Chondrocyte (in vitro differentiated cells): ENCODE measurements around the gene TICAM2. TPM values are rescaled to one million over a fixed set of nuclear protein-coding genes. Genes with fewer than 3 reads are reported as not detected.
A peak's percentile ranks its signal among the peaks of the same experiment; 100 is the strongest.

Source experiments
- DNase-seq: peaks from one replicate; pipeline ENCODE4 v3.0.0; 2021; ENCODE audit warnings: mixed read lengths, low spot score
- H3K27ac Mint-ChIP-seq: one replicate; pipeline ENCODE4 v1.8.0; 2021; ENCODE audit warnings: mild to moderate bottlenecking, moderate library complexity, mixed read lengths; ENCODE audit not compliant: unreplicated experiment
- H3K27me3 Mint-ChIP-seq: 2 replicates; pipeline ENCODE4 v1.8.0; 2021; ENCODE audit warnings: low read depth, mixed read lengths
- H3K36me3 Mint-ChIP-seq: 2 replicates; pipeline ENCODE4 v1.8.0; 2021; ENCODE audit warnings: low read depth, mixed read lengths
- H3K4me1 Mint-ChIP-seq: 2 replicates; pipeline ENCODE4 v1.8.0; 2021; ENCODE audit warnings: low read depth, mild to moderate bottlenecking, mixed read lengths
- H3K4me3 Mint-ChIP-seq: one replicate; pipeline ENCODE4 v1.8.0; 2021; ENCODE audit warnings: mild to moderate bottlenecking, moderate library complexity, mixed read lengths; ENCODE audit not compliant: unreplicated experiment
- H3K9me3 Mint-ChIP-seq: 2 replicates; pipeline ENCODE4 v1.8.0; 2021; ENCODE audit warnings: low read depth, mixed read lengths
- CTCF ChIP-seq: fragments of 200-600 bp; sonication (generic); IDR thresholded peaks from 2 replicates; pipeline ENCODE4 v1.5.0; 2021; ENCODE audit warnings: antibody characterized with exemption, mild to moderate bottlenecking, moderate library complexity
- total RNA-seq: library from RNA; stranded (reverse); gene quantifications from 3 replicates; pipeline ENCODE4 v1.2.1, GENCODE V29; 2021

TICAM2 gene
- total RNA-seq, 1 donor from 2014 or later = 4.7 TPM

GRCh38 chr5:115641948-115642347, 39.7 kb upstream of the TICAM2 start:
- DNase-seq = no peak
- Mint-ChIP-seq H3K4me3 (no peak overlapping the region), H3K36me3 (no peaks in the 10 kb centered on the region), H3K4me1 (no peaks in the 10 kb centered on the region), H3K27ac (no peak overlapping the region), H3K27me3 (peaks cover 22% of the 10 kb centered on the region), H3K9me3 (no peaks in the 10 kb centered on the region)
- TF ChIP-seq CTCF = no peak

GRCh38 chr5:115640274-115640673, 38.0 kb upstream of the TICAM2 start:
- Mint-ChIP-seq H3K4me1 (no peaks in the 10 kb centered on the region), H3K27me3 (peaks cover 24% of the 10 kb centered on the region), H3K4me3 (no peak overlapping the region), H3K9me3 (no peaks in the 10 kb centered on the region), H3K36me3 (no peaks in the 10 kb centered on the region), H3K27ac (no peak overlapping the region)
- peak; percentile 54 for DNase-seq
- TF ChIP-seq CTCF = no peak

- peaks cover 19% of the 10 kb centered on the region for H3K27me3 Mint-ChIP-seq
- no peaks in the 10 kb centered on the region for H3K9me3 Mint-ChIP-seq
- H3K4me3 Mint-ChIP-seq = no peak overlapping the region
- H3K27ac Mint-ChIP-seq = no peak overlapping the region
- DNase-seq = no peak
- peaks cover 3% of the 10 kb centered on the region for H3K4me1 Mint-ChIP-seq
- H3K36me3 Mint-ChIP-seq = no peaks in the 10 kb centered on the region
- TF ChIP-seq CTCF = no peak
Measured at GRCh38 chr5:115639377-115639776, 37.1 kb upstream of the TICAM2 start.

- H3K9me3 Mint-ChIP-seq = no peaks in the 10 kb centered on the region
- peaks cover 14% of the 10 kb centered on the region for H3K27me3 Mint-ChIP-seq
- H3K4me1 Mint-ChIP-seq = peaks cover 3% of the 10 kb centered on the region
- no peak overlapping the region for H3K27ac Mint-ChIP-seq
- no peaks in the 10 kb centered on the region for H3K36me3 Mint-ChIP-seq
- TF ChIP-seq CTCF = no peak
- DNase-seq = no peak
- H3K4me3 Mint-ChIP-seq = no peak overlapping the region
Measured at GRCh38 chr5:115637507-115637906, 35.2 kb upstream of the TICAM2 start.

- no peak overlapping the region for H3K27ac Mint-ChIP-seq
- H3K4me1 Mint-ChIP-seq = peaks cover 3% of the 10 kb centered on the region
- DNase-seq = no peak
- H3K36me3 Mint-ChIP-seq = no peaks in the 10 kb centered on the region
- TF ChIP-seq CTCF = no peak
- H3K9me3 Mint-ChIP-seq = no peaks in the 10 kb centered on the region
- no peak overlapping the region for H3K4me3 Mint-ChIP-seq
- H3K27me3 Mint-ChIP-seq = peaks cover 14% of the 10 kb centered on the region
Measured at GRCh38 chr5:115636008-115636407, 33.7 kb upstream of the TICAM2 start.
